ENCODE measurements around the gene CELA2A.

Gene CELA2A

DNA sequence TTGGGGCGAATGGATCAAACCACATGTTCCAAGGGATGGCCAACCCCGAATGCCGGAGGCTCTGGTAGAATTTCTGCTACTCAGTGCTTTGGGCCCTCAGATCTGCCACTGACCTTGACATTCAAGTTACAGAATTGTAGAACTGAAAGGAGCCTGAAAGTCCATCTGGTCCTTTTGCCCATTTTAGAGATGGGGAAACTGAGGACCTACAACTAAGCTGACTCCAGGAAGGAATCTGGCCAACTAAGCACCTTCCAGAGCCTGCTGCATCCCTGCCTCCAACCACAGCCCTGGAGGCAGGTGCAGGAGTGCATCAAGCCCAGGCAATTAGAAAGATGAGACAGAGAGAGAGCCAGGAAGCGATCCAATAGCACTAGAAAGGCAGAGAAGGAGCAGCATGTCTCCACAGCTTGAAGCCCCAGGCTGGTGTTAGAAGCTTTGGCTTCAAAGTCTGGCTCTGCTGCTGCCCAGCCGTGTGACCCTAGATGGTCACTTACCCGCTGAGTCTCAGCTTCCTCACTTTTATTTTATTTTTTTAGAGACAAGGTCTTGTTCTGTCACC lies 19.6 kb upstream of the CELA2A start:
- DNase-seq (ENCODE audit: low read depth): no peak
- no peak overlapping the region for H3K4me3 ChIP-seq (ENCODE audit: low read depth, low read length)
- TF ChIP-seq, protein P1, sequence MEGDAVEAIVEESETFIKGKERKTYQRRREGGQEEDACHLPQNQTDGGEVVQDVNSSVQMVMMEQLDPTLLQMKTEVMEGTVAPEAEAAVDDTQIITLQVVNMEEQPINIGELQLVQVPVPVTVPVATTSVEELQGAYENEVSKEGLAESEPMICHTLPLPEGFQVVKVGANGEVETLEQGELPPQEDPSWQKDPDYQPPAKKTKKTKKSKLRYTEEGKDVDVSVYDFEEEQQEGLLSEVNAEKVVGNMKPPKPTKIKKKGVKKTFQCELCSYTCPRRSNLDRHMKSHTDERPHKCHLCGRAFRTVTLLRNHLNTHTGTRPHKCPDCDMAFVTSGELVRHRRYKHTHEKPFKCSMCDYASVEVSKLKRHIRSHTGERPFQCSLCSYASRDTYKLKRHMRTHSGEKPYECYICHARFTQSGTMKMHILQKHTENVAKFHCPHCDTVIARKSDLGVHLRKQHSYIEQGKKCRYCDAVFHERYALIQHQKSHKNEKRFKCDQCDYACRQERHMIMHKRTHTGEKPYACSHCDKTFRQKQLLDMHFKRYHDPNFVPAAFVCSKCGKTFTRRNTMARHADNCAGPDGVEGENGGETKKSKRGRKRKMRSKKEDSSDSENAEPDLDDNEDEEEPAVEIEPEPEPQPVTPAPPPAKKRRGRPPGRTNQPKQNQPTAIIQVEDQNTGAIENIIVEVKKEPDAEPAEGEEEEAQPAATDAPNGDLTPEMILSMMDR (IDR thresholded peaks at IDR 0.05; ENCODE audit: insufficient read depth, low read depth, low read length, missing control alignments): no peak

DNA sequence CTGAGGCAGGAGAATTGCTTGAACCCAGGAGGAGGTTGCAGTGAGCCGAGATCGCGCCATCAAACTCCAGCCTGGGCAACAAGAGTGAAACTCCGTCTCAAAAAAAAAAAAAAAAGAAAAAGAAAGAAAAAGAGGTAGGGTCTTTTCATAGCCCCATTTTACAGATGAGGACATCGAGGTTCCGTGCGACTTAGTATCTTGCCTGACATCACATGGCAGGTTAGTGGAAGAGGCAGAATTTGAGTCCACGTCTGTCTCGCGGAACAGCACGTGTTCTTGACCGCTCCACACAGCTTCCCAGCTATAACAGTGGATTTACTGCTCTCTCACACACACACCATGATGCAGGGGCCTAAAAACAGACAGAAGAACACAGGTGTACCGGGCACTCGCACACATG lies 17.2 kb upstream of the CELA2A start:
- no peak for DNase-seq (ENCODE audit: low read depth)
- TF ChIP-seq, protein P1 (IDR thresholded peaks at IDR 0.05; ENCODE audit: insufficient read depth, low read depth, low read length, missing control alignments): no peak
- H3K4me3 ChIP-seq (ENCODE audit: low read depth, low read length): no peak overlapping the region

DNA sequence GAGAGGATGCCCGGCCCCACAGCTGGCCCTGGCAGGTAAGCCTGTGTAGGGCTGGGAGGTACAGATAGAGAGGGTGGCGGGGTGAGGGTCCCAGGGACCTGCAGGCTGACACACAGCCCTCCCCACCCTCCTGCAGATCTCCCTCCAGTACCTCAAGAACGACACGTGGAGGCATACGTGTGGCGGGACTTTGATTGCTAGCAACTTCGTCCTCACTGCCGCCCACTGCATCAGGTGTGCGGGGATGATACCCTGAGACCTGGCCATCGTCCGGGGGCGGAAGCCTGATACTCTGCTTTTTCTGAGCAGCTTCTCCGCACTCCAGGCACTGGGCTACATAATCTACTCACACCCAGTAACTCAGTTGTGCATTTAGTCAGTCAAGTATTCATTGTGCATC lies 16.2 kb upstream of the CELA2A start:
- H3K4me3 ChIP-seq (ENCODE audit: low read depth, low read length): no peak overlapping the region
- TF ChIP-seq, protein P1 (IDR thresholded peaks at IDR 0.05; ENCODE audit: insufficient read depth, low read depth, low read length, missing control alignments): no peak
- no peak for DNase-seq (ENCODE audit: low read depth)

DNA sequence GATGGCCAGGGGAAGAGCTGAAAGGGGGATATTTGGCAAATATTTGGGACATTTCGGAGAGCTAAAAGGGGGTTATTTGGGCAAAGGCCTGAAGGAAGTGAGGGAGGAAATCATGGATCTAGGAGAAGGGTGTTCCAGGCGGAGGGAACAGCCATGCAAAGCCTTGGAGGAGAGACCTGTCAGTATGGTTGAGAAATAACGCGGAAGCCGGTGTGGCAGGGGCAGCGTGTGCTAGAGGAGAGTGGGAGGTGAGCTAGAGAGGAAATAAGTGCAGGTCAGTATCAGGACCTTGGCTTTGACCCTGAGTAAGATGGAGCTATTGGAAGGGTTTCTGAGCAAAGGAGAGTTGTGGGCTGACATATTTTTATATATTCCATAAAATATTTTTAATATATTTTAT lies 15.3 kb upstream of the CELA2A start:
- no peak for DNase-seq (ENCODE audit: low read depth)
- TF ChIP-seq, protein P1 (IDR thresholded peaks at IDR 0.05; ENCODE audit: insufficient read depth, low read depth, low read length, missing control alignments): no peak
- H3K4me3 ChIP-seq (ENCODE audit: low read depth, low read length): no peak overlapping the region

DNA sequence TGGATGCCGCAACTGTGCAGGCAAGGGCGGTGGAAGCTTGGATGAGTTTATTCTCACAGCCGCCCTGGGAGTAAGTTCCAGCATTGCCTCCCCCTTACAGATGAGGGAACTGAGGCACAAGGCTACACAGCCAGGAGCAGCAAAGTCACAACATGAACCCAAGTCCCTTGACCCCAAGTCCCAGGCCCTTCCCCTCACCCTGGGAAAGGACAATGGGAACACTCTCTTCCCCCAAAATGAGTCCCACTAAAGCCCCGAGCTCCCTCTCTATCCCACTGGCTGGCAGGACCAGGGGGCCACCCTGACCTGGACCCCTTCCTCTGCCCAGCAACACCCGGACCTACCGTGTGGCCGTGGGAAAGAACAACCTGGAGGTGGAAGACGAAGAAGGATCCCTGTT lies 14.4 kb upstream of the CELA2A start:
- TF ChIP-seq, protein P1 (IDR thresholded peaks at IDR 0.05; ENCODE audit: insufficient read depth, low read depth, low read length, missing control alignments): no peak
- no peak overlapping the region for H3K4me3 ChIP-seq (ENCODE audit: low read depth, low read length)
- DNase-seq (ENCODE audit: low read depth): no peak

DNA sequence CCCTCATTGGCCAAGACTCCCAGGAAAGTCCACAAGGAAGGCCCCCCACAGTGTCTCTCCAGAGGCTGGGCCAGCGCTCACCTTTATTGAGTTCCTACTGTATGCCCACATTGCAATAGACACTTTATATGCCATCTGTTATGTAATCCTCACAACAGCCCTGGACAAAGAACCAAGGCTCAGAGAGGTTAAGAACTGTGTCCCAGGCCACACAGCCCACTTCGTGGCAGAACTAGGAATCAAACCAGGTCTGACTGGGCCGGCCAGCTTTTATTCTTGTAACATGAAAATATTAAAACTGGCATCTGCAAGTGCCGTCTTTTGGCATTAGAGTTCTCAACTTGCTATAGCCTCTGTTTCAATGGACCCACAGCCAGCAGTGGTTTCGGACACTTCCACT lies 13.8 kb upstream of the CELA2A start:
- TF ChIP-seq, protein P1 (IDR thresholded peaks at IDR 0.05; ENCODE audit: insufficient read depth, low read depth, low read length, missing control alignments): no peak
- no peak for DNase-seq (ENCODE audit: low read depth)
- H3K4me3 ChIP-seq (ENCODE audit: low read depth, low read length): no peak overlapping the region

DNA sequence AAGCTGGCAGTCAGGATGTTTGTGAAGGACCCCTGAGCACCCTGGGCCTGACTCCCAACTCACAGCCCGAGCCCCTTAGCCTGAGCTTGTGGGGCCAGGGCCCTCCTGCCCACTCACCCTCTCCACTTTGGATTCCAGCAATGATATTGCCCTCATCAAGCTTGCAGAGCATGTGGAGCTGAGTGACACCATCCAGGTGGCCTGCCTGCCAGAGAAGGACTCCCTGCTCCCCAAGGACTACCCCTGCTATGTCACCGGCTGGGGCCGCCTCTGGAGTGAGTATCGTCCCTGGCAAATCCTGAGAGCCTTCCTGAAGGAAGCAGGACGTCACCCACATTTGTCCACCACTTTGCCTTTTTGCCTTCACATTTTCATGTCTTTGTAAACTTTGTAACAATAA lies 13.3 kb upstream of the CELA2A start:
- no peak for DNase-seq (ENCODE audit: low read depth)
- TF ChIP-seq, protein P1 (IDR thresholded peaks at IDR 0.05; ENCODE audit: insufficient read depth, low read depth, low read length, missing control alignments): no peak
- H3K4me3 ChIP-seq (ENCODE audit: low read depth, low read length): no peak overlapping the region
